PFSK-1 (cell line): ENCODE measurements around the gene DNER.

Experiments
- FOXP2 ChIP-seq: optimal IDR thresholded peaks from 2 replicates; pipeline ENCODE3; 2011; ENCODE audit warnings: borderline replicate concordance, control low read depth, inconsistent platforms; ENCODE audit not compliant: insufficient read depth; ENCODE audit errors: extremely low read length, extremely low read depth
- POLR2AphosphoS5 ChIP-seq: IDR thresholded peaks from 2 replicates; pipeline ENCODE4 v1.6.1; 2012; ENCODE audit warnings: low read depth, mild to moderate bottlenecking, control low read depth, low read length, moderate library complexity
- REST ChIP-seq, 2 experiments: IDR thresholded peaks; 2 replicates each; pipeline versions ENCODE4 v1.6.1 to v1.8.0; 2011 to 2012; ENCODE audit warnings: low read depth in 2 of 2, low read length in 2 of 2, control low read depth in 1 of 2, inconsistent platforms in 1 of 2, mild to moderate bottlenecking in 1 of 2, moderate library complexity in 1 of 2; ENCODE audit not compliant: insufficient read depth in 1 of 2
- SIN3A ChIP-seq: IDR thresholded peaks from 2 replicates; pipeline ENCODE4 v1.6.1; 2012; ENCODE audit warnings: mild to moderate bottlenecking, low read length, moderate library complexity, borderline replicate concordance; ENCODE audit not compliant: insufficient read depth
- TAF1 ChIP-seq: IDR thresholded peaks from 2 replicates; pipeline ENCODE4 v1.6.1; 2012; ENCODE audit warnings: low read length, control low read depth, borderline replicate concordance; ENCODE audit not compliant: insufficient read depth

The DNER gene

GRCh38 chr2:229521576-229521975 is 192.8 kb downstream of the DNER start:
- TF ChIP-seq REST (IDR thresholded peaks at IDR 0.05; ENCODE audit: insufficient read depth in 1 of 2, low read depth in 2 of 2, low read length in 2 of 2) (no peak), TAF1 (no peak), FOXP2 (no peak), POLR2AphosphoS5 (no peak), SIN3A (no peak)

DNA sequence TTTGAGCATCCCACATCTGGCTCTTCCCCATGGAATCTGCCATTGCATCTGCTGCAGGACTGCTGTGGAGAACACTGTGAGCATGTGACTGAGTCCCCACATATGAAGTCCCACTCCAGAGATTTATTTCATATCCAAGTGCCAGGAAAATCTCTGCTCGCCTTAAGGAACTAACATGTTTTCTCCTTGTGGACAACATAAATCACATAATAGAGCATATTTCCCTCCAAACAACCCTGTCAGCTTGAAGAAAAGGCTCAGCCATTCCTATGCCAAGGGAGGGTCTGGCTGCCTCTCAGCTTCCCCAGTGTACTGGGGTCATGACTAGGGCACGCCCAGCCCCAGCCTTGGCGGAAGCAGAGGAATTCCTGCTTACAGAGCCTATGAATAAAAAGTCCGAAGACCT is 193.7 kb downstream of the DNER start:
- TF ChIP-seq POLR2AphosphoS5, result no peak
- no peak for TF ChIP-seq REST (IDR thresholded peaks at IDR 0.05; ENCODE audit: insufficient read depth in 1 of 2, low read depth in 2 of 2, low read length in 2 of 2)
- TF ChIP-seq SIN3A, result no peak
- no peak for TF ChIP-seq FOXP2
- no peak for TF ChIP-seq TAF1

GRCh38 chr2:229519655-229520430 is 194.5 kb downstream of the DNER start:
- TF ChIP-seq SIN3A (no peak), POLR2AphosphoS5 (no peak), REST (IDR thresholded peaks at IDR 0.05; ENCODE audit: insufficient read depth in 1 of 2, low read depth in 2 of 2, low read length in 2 of 2) (no peak), TAF1 (no peak), FOXP2 (no peak)

GRCh38 chr2:229514273-229514895 is 200.0 kb downstream of the DNER start:
- TF ChIP-seq REST (IDR thresholded peaks at IDR 0.05; ENCODE audit: insufficient read depth in 1 of 2, low read depth in 2 of 2, low read length in 2 of 2) (no peak), SIN3A (no peak), FOXP2 (no peak), TAF1 (no peak), POLR2AphosphoS5 (no peak)
